ENCODE data around the gene ARIH2. TPM values are rescaled to one million over a fixed set of nuclear protein-coding genes. Genes with fewer than 3 reads are reported as not detected.

ARIH2 gene
- total RNA-seq, 4 donors from 2014 or later: 78.9 to 109 (median 97.5) TPM

DNA sequence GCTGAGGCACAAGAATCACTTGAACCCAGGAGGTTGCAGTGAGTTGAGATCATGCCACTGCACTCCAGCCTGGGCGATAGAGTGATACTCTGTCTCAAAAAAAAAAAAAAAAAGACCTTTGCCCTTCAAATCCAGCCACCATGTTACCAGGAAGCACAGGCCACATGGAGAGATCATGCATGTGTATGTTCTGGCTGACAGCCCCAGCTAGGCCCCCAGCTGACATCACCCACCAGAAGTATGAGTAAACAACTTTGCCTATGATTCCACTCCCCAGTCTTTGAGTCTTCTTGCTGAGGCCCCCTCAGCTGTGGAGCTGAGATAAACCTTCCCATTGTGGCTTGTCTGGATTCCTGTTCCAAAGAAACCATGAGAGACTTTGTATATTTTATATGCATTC is 3.3 kb upstream of the ARIH2 start:
- Histone ChIP-seq H3K4me3 (no peak overlapping the region), H3K27me3 (no peaks in the 10 kb centered on the region), H3K36me3 (no peaks in the 10 kb centered on the region), H3K4me1 (peaks cover 15 to 24% (median 24%) of the 10 kb centered on the region in 4 donors), H3K9me3 (no peaks in the 10 kb centered on the region), H3K27ac (replicated peaks in 1 of 4) (no peak overlapping the region)
- intact Hi-C loops (cut with DNase I): loop anchor here (5.0 kb wide), 1 partner anchor 68 kb away; the partner anchor contains the start of gene PRKAR2A
- TF ChIP-seq EP300 (IDR thresholded peaks at IDR 0.05) (no peak), POLR2A (IDR thresholded peaks at IDR 0.05; ENCODE audit: low read depth) (no peak), POLR2AphosphoS5 (IDR thresholded peaks at IDR 0.05) (no peak)
- TF ChIP-seq, protein P1, sequence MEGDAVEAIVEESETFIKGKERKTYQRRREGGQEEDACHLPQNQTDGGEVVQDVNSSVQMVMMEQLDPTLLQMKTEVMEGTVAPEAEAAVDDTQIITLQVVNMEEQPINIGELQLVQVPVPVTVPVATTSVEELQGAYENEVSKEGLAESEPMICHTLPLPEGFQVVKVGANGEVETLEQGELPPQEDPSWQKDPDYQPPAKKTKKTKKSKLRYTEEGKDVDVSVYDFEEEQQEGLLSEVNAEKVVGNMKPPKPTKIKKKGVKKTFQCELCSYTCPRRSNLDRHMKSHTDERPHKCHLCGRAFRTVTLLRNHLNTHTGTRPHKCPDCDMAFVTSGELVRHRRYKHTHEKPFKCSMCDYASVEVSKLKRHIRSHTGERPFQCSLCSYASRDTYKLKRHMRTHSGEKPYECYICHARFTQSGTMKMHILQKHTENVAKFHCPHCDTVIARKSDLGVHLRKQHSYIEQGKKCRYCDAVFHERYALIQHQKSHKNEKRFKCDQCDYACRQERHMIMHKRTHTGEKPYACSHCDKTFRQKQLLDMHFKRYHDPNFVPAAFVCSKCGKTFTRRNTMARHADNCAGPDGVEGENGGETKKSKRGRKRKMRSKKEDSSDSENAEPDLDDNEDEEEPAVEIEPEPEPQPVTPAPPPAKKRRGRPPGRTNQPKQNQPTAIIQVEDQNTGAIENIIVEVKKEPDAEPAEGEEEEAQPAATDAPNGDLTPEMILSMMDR (IDR thresholded peaks at IDR 0.05): no peak
- WGBS: 75% methylated on average over 1 of the region's 1 CpG
- DNase-seq (ENCODE audit: extremely low spot score): no peak

DNA sequence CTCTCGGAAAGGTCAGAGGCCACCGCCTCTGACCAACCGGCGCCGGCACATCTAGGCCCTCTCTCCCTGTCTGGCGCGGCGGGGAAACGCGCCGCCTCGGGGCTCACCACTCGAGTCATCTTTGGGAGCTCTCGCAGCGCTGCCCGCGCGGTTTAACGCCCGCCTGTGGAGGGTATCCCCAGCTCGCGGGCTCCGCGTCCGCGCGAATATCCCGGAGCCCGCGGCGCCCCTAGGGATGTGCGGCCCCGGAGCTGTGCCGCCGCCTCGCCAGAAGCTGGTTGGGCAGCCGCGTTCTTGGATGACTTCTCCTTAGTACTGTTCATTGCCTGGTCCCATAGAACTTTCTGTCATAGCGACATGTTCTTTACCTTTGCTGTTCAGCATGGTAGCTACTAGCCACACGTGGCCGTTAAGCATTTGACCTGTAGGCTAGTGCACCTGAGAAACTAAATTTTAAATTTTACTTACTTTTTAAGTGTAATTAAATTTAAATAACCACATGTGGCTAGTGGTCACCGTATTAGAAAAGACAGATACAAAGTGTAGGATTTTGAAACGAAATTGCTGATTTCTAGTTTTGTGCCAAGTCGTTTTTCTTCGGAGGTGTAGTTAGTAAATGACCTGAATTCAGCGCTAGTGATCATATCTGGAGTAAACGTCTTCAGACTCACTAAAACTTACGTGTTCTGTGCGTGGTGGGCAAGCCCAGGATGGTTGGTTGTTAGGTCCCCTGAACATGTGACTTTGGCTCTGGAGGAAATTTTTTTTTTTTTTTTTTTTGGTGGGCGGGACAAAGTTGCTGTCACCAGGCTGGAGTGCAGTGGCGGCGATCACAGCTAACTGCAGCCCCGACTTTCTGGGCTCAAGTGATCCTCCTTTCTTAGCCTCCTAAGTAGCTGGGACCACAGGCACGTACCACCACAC is 835 bp downstream of the ARIH2 start:
- TF ChIP-seq POLR2A (IDR thresholded peaks at IDR 0.05; ENCODE audit: low read depth): no peak
- peak in 1 of 2 donors; percentile 27 for TF ChIP-seq POLR2AphosphoS5 (IDR thresholded peaks at IDR 0.05)
- TF ChIP-seq, protein P1 (IDR thresholded peaks at IDR 0.05): no peak
- TF ChIP-seq EP300 (IDR thresholded peaks at IDR 0.05): no peak
- intact Hi-C loops (cut with DNase I): loop anchor here (2.0 to 5.0 kb wide), 2 partner anchors 21 to 72 kb away; partner anchors contain the start of genes PRKAR2A and SLC25A20
- no peaks in the 10 kb centered on the region for H3K9me3 ChIP-seq
- WGBS: 2% methylated on average over 16 of the region's 54 CpGs
- H3K27ac ChIP-seq (replicated peaks in 1 of 4): peak overlapping the region; percentile 88 to 98 (median 94)
- peak overlapping the region; percentile 76 to 89 (median 82) for H3K4me3 ChIP-seq
- H3K27me3 ChIP-seq: no peaks in the 10 kb centered on the region
- H3K36me3 ChIP-seq: peaks cover 9 to 30% (median 15%) of the 10 kb centered on the region in 4 donors
- DNase-seq (ENCODE audit: extremely low spot score): peak; percentile 92
- H3K4me1 ChIP-seq: peaks cover 27 to 43% (median 38%) of the 10 kb centered on the region in 4 donors

DNA sequence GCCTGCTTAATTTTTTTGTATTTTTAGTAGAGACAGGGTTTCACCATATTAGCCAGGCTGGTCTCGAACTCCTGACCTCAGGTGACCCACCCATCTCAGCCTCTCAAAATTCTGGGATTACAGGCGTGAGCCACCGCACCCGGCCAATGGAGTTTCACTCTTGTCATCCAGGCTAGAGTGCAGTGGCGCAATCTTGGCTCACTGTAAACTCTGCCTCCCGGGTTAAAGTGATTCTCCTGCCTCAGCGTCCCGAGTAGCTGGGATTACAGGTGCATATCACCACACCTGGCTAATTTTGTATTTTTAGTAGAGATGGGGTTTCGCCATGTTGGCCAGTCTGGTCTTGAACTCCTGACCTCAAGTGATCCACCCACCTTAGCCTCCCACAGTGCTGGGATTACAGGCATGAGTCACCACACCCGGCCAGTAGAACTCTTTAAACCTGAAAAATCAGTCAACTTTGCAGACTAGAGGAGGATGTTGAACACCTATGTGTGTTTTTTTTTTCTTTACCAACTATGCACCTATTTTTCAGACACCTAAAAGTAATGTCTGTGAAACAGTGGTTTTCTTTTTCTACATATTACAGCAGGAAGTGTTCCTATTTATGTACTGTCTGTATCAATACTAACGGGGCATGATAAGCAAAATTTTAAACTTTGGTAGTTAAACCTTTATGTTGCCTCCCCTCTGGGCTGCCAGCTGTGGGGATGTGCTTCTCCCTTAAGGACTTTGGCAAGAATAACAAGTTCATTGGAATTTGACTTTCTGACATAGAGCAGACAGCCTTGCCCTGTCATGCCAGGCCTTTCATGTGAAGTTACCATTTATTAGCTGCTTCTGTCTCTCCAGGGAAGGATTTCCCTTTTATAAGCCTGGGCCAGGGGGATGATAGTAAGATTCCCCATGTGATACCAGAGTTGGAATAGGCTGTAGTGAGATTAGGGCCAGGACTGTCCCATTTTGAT is 8.1 kb downstream of the ARIH2 start:
- Histone ChIP-seq H3K27ac (replicated peaks in 1 of 4) (no peak overlapping the region), H3K9me3 (no peaks in the 10 kb centered on the region), H3K4me3 (no peak overlapping the region), H3K36me3 (peaks cover 24 to 77% (median 55%) of the 10 kb centered on the region in 4 donors), H3K27me3 (no peaks in the 10 kb centered on the region), H3K4me1 (peaks cover 43 to 69% (median 59%) of the 10 kb centered on the region in 4 donors)
- 89% methylated on average over 11 of the region's 11 CpGs for WGBS
- no peak for TF ChIP-seq EP300 (IDR thresholded peaks at IDR 0.05)
- no peak for TF ChIP-seq POLR2AphosphoS5 (IDR thresholded peaks at IDR 0.05)
- no peak for TF ChIP-seq POLR2A (IDR thresholded peaks at IDR 0.05; ENCODE audit: low read depth)
- TF ChIP-seq, protein P1 (IDR thresholded peaks at IDR 0.05): no peak
- intact Hi-C loops (cut with DNase I): no loop called here
- no peak for DNase-seq (ENCODE audit: extremely low spot score)

DNA sequence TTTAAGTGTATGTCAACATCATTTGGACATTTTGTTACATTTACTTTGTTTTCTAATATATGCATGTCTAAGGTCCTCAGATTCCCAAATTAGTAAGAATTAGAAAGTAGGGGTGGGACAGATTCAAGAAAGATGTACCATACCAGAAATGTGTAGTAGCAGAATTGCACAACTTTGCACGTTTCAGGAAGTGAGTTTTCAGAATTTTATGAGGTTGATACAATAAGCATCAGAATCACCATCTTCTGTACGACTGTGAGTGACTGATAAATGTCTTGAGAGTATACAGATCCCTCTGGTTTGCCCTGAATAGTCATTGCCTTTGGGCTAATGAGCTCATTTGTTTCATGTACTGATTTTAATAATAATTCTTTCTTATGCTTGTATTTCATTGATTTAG is 9.3 kb downstream of the ARIH2 start:
- intact Hi-C loops (cut with DNase I): no loop called here
- no peaks in the 10 kb centered on the region for H3K27me3 ChIP-seq
- no peak overlapping the region for H3K27ac ChIP-seq (replicated peaks in 1 of 4)
- WGBS: 64% methylated on average over 2 of the region's 2 CpGs
- TF ChIP-seq POLR2AphosphoS5 (IDR thresholded peaks at IDR 0.05) (no peak), EP300 (IDR thresholded peaks at IDR 0.05) (no peak), POLR2A (IDR thresholded peaks at IDR 0.05; ENCODE audit: low read depth) (no peak)
- TF ChIP-seq, protein P1 (IDR thresholded peaks at IDR 0.05): no peak
- peaks cover 24 to 76% (median 59%) of the 10 kb centered on the region in 4 donors for H3K36me3 ChIP-seq
- DNase-seq (ENCODE audit: extremely low spot score): no peak
- no peak overlapping the region for H3K4me3 ChIP-seq
- peaks cover 48 to 73% (median 58%) of the 10 kb centered on the region in 4 donors for H3K4me1 ChIP-seq
- no peaks in the 10 kb centered on the region for H3K9me3 ChIP-seq

Measured in esophagus muscularis mucosa (tissue), 4 donors.